Fibroblast of skin of left biceps (primary cell): ENCODE measurements around the gene NLRP6.
"Not testable (repeated sequence)": the region's sequence is repeated elsewhere in the genome, so short reads cannot be mapped to it uniquely, and the experiment has no call there.

Experiments
- DNase-seq, 2 experiments: peaks; one replicate each; pipeline ENCODE4 v3.0.0-alpha.2; 2013; ENCODE audit warnings: low read depth in 2 of 2

NLRP6 gene

GRCh38 chr11:278001-278951, at the start of gene NLRP6:
NLRP6 (plus strand) TSS chr11:278407; CDS start chr11:278570, 163 bp downstream.
- no peak for DNase-seq

- no peak for DNase-seq
Observed at GRCh38 chr11:230431-230830, 47.8 kb upstream of the NLRP6 start.

GRCh38 chr11:232783-233565, 45.2 kb upstream of the NLRP6 start:
- DNase-seq, result no peak

- no peak for DNase-seq
Observed at GRCh38 chr11:235180-235579, 43.0 kb upstream of the NLRP6 start.

GRCh38 chr11:235609-235996, 42.6 kb upstream of the NLRP6 start:
- DNase-seq, result no peak

- DNase-seq, result peak; percentile 32 to 55
Observed at GRCh38 chr11:235997-236773, 42.0 kb upstream of the NLRP6 start, which contains the start of gene SIRT3. SIRT3 (minus strand) TSS chr11:236342; CDS start chr11:236328, 14 bp downstream.

- peak; percentile 29 to 38 for DNase-seq
Observed at GRCh38 chr11:236774-237767, 41.1 kb upstream of the NLRP6 start, which contains the start of gene PSMD13. PSMD13 (plus strand) TSS chr11:236976; CDS start chr11:237050, 74 bp downstream.

- DNase-seq, result not testable (repeated sequence)
Observed at GRCh38 chr11:238346-238745, 39.9 kb upstream of the NLRP6 start.

- no peak for DNase-seq
Observed at GRCh38 chr11:240315-240714, 37.9 kb upstream of the NLRP6 start.

- no peak for DNase-seq
Observed at GRCh38 chr11:241634-242033, 36.6 kb upstream of the NLRP6 start.

GRCh38 chr11:244376-244775, 33.8 kb upstream of the NLRP6 start:
- DNase-seq, result no peak

- no peak for DNase-seq
Observed at GRCh38 chr11:249062-249461, 29.1 kb upstream of the NLRP6 start.

- DNase-seq, result no peak
Observed at GRCh38 chr11:250274-250673, 27.9 kb upstream of the NLRP6 start.

- DNase-seq, result peak; percentile 5 to 6
Observed at GRCh38 chr11:250740-251299, 27.4 kb upstream of the NLRP6 start.

- no peak for DNase-seq
Observed at GRCh38 chr11:251550-251949, 26.7 kb upstream of the NLRP6 start.

GRCh38 chr11:252666-253065, 25.5 kb upstream of the NLRP6 start:
- no peak for DNase-seq

- DNase-seq, result no peak
Observed at GRCh38 chr11:253160-253885, 24.9 kb upstream of the NLRP6 start.

GRCh38 chr11:253886-254270, 24.3 kb upstream of the NLRP6 start:
- no peak for DNase-seq

- peak; percentile 18 to 19 for DNase-seq
Observed at GRCh38 chr11:255176-255575, 23.0 kb upstream of the NLRP6 start.
